Skeletal muscle cell (primary cell): Measurements from ENCODE around the gene TAB2.

Experiments used
- DNase-seq: peaks from one replicate; pipeline ENCODE4 v3.0.0-alpha.2; 2010; ENCODE audit warnings: low read depth
- H3K4me3 ChIP-seq: 2 replicates; pipeline ENCODE4 v1.5.1; 2011; ENCODE audit warnings: low read depth, mild to moderate bottlenecking, control low read depth, low read length, moderate library complexity

The TAB2 gene

DNA sequence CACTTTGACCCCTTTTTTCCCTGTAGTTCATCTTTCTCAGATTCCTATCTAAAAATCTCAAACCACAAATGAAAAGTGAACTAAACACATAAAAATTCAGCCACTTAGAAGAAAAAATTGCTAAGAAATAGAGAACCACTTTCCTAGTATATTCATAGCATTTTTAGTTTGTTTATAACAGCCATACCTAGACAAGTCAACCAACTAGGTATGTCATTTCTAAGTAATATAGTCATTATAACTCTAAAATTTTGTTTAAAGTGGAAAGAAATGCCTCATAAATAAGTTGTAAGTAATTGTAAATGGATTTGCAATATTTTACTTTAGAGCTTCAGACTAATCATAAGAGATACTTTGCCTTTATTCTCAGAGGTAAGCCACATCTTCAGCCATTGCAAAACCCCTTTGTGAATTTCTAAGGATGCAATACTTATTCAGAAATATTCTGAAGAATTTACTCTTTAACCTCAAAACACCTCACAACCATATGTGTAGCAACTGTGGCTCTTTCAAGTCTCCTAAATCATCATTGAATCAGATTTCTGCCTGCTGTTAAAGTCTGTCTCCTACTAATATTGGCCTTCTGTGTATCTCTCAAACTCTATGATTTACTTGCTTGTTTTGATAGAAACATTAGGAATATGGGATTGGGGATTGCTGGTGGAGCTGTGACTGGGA lies 75.6 kb downstream of the TAB2 start:
- DNase-seq = no peak
- no peak overlapping the region for H3K4me3 ChIP-seq

DNA sequence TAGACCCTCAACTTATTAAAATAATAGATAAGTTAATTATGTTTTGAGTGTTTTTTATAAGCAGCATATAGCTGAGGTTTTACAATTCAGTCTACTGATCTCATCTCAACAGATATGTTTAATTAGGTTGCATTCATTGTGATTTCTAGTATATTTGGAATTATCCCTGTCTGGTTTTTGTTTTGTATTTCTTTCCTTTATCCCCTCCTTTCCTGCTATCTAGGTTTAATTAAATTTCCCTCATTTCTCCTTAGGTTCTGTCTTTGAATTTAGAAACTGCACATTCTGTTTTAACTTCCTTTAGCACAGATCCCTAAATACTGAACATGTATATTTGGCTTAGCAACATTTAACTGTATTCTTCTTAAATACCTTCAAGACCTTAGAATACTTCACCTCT lies 77.7 kb downstream of the TAB2 start:
- no peak overlapping the region for H3K4me3 ChIP-seq
- no peak for DNase-seq

DNA sequence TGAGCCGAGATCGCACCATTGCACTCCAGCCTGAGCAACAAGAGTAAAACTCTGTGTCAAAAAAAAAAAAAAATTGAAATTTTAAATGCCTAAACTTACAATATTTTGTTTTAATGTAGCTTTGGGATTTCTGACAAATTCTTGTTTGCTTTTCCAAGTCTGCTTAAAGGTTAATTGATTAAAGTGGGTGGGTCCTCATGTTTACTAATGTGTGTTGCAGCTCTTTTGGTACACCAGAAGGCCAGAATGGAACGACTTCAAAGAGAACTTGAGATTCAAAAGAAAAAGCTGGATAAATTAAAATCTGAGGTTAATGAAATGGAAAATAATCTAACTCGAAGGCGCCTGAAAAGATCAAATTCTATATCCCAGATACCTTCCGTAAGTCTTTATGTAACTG lies 79.9 kb downstream of the TAB2 start:
- no peak overlapping the region for H3K4me3 ChIP-seq
- DNase-seq = no peak

GRCh38 chr6:149400050-149400449 lies 82.5 kb downstream of the TAB2 start, which contains the start of gene SUMO4:
TSS of gene SUMO4 (plus strand) at chr6:149400262. CDS start at chr6:149400392, 130 bp downstream.
- no peak for DNase-seq
- H3K4me3 ChIP-seq = no peak within 1 kb of the TSS

- DNase-seq = no peak
- no peak overlapping the region for H3K4me3 ChIP-seq
Measured at GRCh38 chr6:149403534-149403933, 86.0 kb downstream of the TAB2 start.

- DNase-seq = no peak
- no peak overlapping the region for H3K4me3 ChIP-seq
Measured at GRCh38 chr6:149405823-149406765, 88.6 kb downstream of the TAB2 start.

- H3K4me3 ChIP-seq = no peak overlapping the region
- DNase-seq = no peak
Measured at GRCh38 chr6:149409617-149410016, 92.1 kb downstream of the TAB2 start.

- H3K4me3 ChIP-seq = no peak overlapping the region
- DNase-seq = no peak
Measured at GRCh38 chr6:149410557-149410956, 93.0 kb downstream of the TAB2 start.

- no peak overlapping the region for H3K4me3 ChIP-seq
- DNase-seq = no peak
Measured at GRCh38 chr6:149414009-149414408, 96.5 kb downstream of the TAB2 start.

GRCh38 chr6:149414821-149415220 lies 97.3 kb downstream of the TAB2 start:
- DNase-seq = no peak

DNA sequence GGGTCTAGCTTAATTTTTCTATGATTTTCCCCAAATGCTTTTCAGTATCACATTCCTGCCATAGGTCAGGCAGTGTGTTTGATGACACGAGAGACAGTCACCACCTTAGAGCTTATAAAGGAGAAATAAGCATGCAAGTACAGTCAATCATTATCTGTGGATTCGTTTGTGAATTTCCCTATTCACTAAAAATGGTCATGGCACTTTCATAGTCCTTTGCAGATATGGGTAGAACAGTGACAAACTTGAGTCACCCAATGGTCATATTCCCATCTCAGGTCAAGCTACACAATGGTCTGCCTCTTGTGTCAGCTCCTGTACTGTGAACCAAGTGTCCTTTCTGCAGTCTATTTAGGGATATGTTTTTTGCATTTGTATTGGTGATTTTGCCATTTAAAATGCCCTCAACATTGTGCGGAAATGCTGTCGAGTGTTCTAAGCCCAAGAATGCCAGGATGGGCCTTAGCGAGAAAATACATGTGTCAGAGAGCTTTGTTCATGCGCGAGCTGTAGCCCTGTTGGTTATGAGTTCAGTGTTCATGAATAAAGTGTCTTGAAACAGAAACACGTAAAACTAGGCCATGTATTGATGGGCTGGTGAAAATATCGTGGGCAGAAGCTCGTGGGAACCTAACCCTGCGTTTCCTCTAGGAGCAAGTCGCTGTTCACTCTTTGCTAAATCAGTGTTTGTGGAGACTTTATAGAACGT lies 102.3 kb downstream of the TAB2 start:
- no peak overlapping the region for H3K4me3 ChIP-seq
- no peak for DNase-seq

More at GRCh38 chr6:149414821-149415220, 97.3 kb downstream of the TAB2 start:
- H3K4me3 ChIP-seq = no peak overlapping the region

GRCh38 chr6:149421132-149421531 lies 103.6 kb downstream of the TAB2 start:
- no peak for DNase-seq
- H3K4me3 ChIP-seq = no peak overlapping the region

GRCh38 chr6:149422581-149422980 lies 105.1 kb downstream of the TAB2 start:
- no peak overlapping the region for H3K4me3 ChIP-seq
- no peak for DNase-seq

- no peak overlapping the region for H3K4me3 ChIP-seq
- DNase-seq = no peak
Measured at GRCh38 chr6:149423964-149424440, 106.5 kb downstream of the TAB2 start.

DNA sequence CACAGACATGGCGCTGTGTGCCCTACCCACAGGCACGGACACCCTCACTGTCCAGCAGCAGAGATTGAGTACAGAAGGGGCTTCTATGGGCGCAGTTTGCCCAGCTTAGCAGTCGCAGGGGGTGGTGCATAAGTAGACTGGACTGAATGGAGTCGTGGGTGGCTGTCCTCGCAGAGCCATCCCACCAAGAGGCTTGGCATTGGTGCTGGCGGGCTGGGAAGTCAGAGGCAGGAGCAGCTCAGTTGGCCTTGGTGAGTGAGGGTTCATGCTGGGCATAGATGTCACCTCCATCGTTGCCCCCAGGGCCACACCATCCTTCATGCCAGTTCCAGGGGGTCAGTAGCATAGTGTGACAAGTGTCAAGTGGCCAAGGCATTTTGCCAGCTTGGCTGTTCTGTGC lies 107.7 kb downstream of the TAB2 start:
- no peak for DNase-seq
- no peak overlapping the region for H3K4me3 ChIP-seq

- no peak overlapping the region for H3K4me3 ChIP-seq
- no peak for DNase-seq
Measured at GRCh38 chr6:149425754-149426153, 108.2 kb downstream of the TAB2 start.

DNA sequence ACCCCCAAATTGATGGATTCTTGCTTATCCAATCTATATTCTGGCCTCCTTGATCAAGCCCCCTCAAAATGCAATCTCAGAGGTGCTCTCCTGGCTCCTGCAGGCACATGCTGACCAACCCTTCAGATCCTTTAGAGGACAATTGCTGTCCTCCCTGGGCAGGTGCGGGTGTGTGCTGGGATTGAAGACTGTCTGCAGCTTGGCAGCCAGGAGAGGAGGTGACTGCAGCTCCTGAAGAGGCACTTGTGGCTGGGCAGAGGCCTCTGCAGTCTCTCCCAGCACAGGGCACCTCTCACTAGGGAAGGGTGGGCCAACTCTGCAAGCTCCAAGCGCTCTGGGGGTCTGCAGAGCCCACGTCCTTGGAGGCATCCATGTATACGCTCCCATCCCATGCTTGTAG lies 111.1 kb downstream of the TAB2 start:
- H3K4me3 ChIP-seq = no peak overlapping the region
- no peak for DNase-seq

GRCh38 chr6:149429427-149430360 lies 112.2 kb downstream of the TAB2 start:
- no peak for DNase-seq
- H3K4me3 ChIP-seq = no peak overlapping the region
